ENCODE data around the gene WDR1. TPM values are rescaled to one million over a fixed set of nuclear protein-coding genes. Genes with fewer than 3 reads are reported as not detected.
A peak's percentile ranks its signal among the peaks of the same experiment; 100 is the strongest.

WDR1 gene
- polyA plus RNA-seq, 3 donors: 206 to 251 (median 243) TPM

- H4K20me1 ChIP-seq (ENCODE audit: insufficient read depth, low read length): no peaks in the 10 kb centered on the region
- peaks cover 20 to 27% of the 10 kb centered on the region in 2 donors for H3K4me1 ChIP-seq (ENCODE audit: control insufficient read depth in 1 of 2, insufficient read depth in 2 of 2, low read length in 2 of 2)
- H3K9ac ChIP-seq (ENCODE audit: insufficient read depth, low read length, poor library complexity, severe bottlenecking): no peak overlapping the region
- H3K4me1 Mint-ChIP-seq: peaks cover 36% of the 10 kb centered on the region
- no peak overlapping the region for H3K27ac Mint-ChIP-seq
- no peak for TF ChIP-seq CTCF (IDR thresholded peaks at IDR 0.05)
- peaks cover 18% of the 10 kb centered on the region in 3 donors for H3K27me3 Mint-ChIP-seq (ENCODE audit: low read depth in 3 of 3)
- peak overlapping the region in 1 of 2 donors; percentile 62 for H3K4me3 Mint-ChIP-seq
- H3K9me3 Mint-ChIP-seq: peaks cover 0 to 8% (median 0%) of the 10 kb centered on the region in 7 donors
- H3K27ac ChIP-seq (ENCODE audit: low read depth in 1 of 2, low read length in 2 of 2): no peak overlapping the region
- H3K4me3 ChIP-seq (replicated peaks in 1 of 3; ENCODE audit: low read depth in 2 of 3, low read length in 3 of 3): no peak overlapping the region
- DNase-seq: no peak
- H3K27me3 ChIP-seq (ENCODE audit: control insufficient read depth in 2 of 2, insufficient read depth in 2 of 2, low read length in 2 of 2): no peaks in the 10 kb centered on the region
- peaks cover 3 to 11% of the 10 kb centered on the region in 2 donors for H3K36me3 Mint-ChIP-seq
- H3K79me2 ChIP-seq (ENCODE audit: insufficient read depth, low read length): no peaks in the 10 kb centered on the region
- H3K36me3 ChIP-seq (replicated peaks in 1 of 2; ENCODE audit: control insufficient read depth in 1 of 2, insufficient read depth in 2 of 2, low read length in 2 of 2): no peaks in the 10 kb centered on the region
- no peak overlapping the region for H3K4me2 ChIP-seq (replicated peaks; ENCODE audit: extremely low read depth, low read length, poor library complexity, severe bottlenecking)
- WGBS (ENCODE audit: insufficient coverage): no CpG with 5 or more reads among the region's 5 CpGs
- H2AFZ ChIP-seq (ENCODE audit: insufficient read depth, low read depth, low read length, poor library complexity, severe bottlenecking): no peak overlapping the region
- no peaks in the 10 kb centered on the region for H3K9me3 ChIP-seq (replicated peaks in 1 of 2; ENCODE audit: control insufficient read depth in 1 of 2, insufficient read depth in 1 of 2, low read length in 2 of 2)
- intact Hi-C loops (cut with micrococcal nuclease): no loop called here
Measured at GRCh38 chr4:10050721-10051120, 65.9 kb downstream of the WDR1 start.

GRCh38 chr4:10050261-10050661 lies 66.3 kb downstream of the WDR1 start:
- Mint-ChIP-seq H3K36me3 (peaks cover 0 to 8% of the 10 kb centered on the region in 2 donors), H3K4me1 (peaks cover 41% of the 10 kb centered on the region), H3K4me3 (peak overlapping the region in 1 of 2 donors; percentile 62), H3K27ac (peak overlapping the region in 1 of 7 donors; percentile 12), H3K27me3 (ENCODE audit: low read depth in 3 of 3) (peaks cover 18% of the 10 kb centered on the region in 3 donors), H3K9me3 (peaks cover 0 to 4% (median 0%) of the 10 kb centered on the region in 7 donors)
- H3K79me2 ChIP-seq (ENCODE audit: insufficient read depth, low read length): no peaks in the 10 kb centered on the region
- H3K9ac ChIP-seq (ENCODE audit: insufficient read depth, low read length, poor library complexity, severe bottlenecking): no peak overlapping the region
- no peaks in the 10 kb centered on the region for H3K9me3 ChIP-seq (replicated peaks in 1 of 2; ENCODE audit: control insufficient read depth in 1 of 2, insufficient read depth in 1 of 2, low read length in 2 of 2)
- no peaks in the 10 kb centered on the region for H4K20me1 ChIP-seq (ENCODE audit: insufficient read depth, low read length)
- no peak for TF ChIP-seq CTCF (IDR thresholded peaks at IDR 0.05)
- no peak for DNase-seq
- no peak overlapping the region for H3K4me3 ChIP-seq (replicated peaks in 1 of 3; ENCODE audit: low read depth in 2 of 3, low read length in 3 of 3)
- no peak overlapping the region for H3K4me2 ChIP-seq (replicated peaks; ENCODE audit: extremely low read depth, low read length, poor library complexity, severe bottlenecking)
- no peaks in the 10 kb centered on the region for H3K27me3 ChIP-seq (ENCODE audit: control insufficient read depth in 2 of 2, insufficient read depth in 2 of 2, low read length in 2 of 2)
- intact Hi-C loops (cut with micrococcal nuclease): no loop called here
- peaks cover 24 to 32% of the 10 kb centered on the region in 2 donors for H3K4me1 ChIP-seq (ENCODE audit: control insufficient read depth in 1 of 2, insufficient read depth in 2 of 2, low read length in 2 of 2)
- WGBS (ENCODE audit: insufficient coverage): 83% methylated on average over 1 of the region's 3 CpGs
- no peaks in the 10 kb centered on the region for H3K36me3 ChIP-seq (replicated peaks in 1 of 2; ENCODE audit: control insufficient read depth in 1 of 2, insufficient read depth in 2 of 2, low read length in 2 of 2)
- H3K27ac ChIP-seq (ENCODE audit: low read depth in 1 of 2, low read length in 2 of 2): no peak overlapping the region
- no peak overlapping the region for H2AFZ ChIP-seq (ENCODE audit: insufficient read depth, low read depth, low read length, poor library complexity, severe bottlenecking)

All from CD14-positive monocyte (primary cell).